Dedifferentiated amniotic fluid mesenchymal stem cell (primary cell): ENCODE results near the gene RGS11.

ENCODE experiments used
- DNase-seq: peaks from one replicate; pipeline ENCODE4 v3.0.0-alpha.2; 2016; ENCODE audit errors: extremely low spot score

The RGS11 gene

GRCh38 chr16:275786-276232 lies at the start of gene RGS11:
Gene RGS11, minus strand, starts transcription at chr16:275944. Its CDS starts 33 bp downstream, at chr16:275911.
- DNase-seq = no peak

DNA sequence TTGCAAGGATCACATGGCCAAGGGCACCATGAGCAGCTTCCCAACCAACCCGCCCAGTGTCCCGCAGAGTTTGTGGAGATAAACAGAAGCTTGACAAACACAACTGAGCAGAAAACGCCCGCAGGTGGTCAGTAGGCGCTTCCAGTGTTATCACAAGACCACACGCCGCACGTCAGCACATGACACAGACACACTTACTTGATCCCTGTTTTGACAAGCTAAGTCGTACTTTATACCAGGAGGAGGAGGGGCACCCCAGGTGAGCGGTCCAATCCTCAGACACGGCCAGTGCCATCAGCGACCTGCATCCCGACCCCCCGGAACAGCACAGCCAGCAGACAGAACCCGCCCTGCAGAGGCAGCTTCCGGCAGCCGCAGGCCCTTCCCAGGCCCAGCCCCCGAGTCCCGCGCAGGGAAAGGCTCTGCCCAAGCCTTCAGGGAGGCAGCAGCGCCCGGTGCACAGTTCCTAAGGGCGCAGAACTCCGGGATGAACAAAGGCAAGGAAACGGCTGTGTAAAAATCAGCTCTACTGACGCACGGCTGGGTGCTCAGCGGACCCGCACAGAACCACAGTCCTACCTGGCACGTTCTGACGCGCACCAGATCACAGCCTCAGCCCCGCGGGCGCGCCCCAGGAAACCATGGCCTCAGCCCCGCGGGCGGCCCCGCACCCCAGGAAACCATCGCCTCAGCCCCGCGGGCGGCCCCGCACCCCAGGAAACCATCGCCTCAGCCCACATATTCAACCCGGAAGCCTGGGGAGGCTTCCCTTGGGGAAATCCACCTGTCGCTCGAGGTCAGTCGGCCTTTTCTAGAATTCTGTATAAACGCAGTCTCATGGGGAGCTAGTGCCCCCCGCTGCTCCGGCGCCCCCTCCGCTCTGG lies 48.9 kb upstream of the RGS11 start:
- DNase-seq = no peak

DNA sequence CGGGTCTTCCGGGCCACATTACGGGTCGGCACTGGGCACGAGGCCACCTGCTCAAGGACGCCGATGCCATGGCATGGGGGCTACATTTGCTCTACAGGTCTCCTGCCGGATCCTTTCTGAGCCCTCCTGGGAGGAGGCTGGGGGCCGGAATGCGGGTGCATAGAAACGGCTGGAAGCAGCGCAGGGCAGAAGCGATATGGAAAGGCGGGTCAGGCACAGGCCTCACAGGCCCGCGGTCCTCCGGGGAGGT lies 48.4 kb upstream of the RGS11 start:
- DNase-seq = no peak

DNA sequence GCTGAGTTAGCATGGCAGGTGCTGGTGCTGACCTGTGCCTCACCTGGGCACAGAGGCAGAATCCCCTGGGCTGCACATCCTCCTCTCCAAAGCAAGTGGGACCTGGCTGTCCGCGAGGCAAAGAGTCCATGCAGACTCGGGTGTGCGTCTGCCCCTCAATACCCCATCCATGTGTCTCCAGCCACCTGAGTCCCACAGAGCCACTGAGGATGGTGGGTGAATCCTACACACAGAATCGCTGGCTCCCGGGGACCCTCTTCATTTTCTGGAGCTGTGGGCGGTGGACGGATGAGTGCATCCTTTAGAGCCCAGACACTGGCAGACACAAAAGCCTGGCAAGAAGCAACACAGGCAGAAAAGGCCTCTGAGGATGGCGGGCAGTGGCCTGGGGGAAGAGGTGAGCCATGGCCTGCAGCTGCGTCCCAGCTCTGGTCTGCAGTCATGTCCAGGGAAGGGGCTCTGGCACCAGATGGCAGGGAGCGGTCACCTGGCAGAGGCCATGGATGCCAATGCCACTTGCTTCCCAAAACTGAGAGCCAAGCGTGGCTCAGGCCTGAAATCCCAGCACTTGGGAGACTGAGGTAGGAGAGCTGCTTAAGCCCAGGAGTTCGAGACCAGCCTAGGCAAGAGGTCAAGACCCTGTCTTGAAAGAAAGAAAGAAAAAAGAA lies 46.9 kb upstream of the RGS11 start:
- DNase-seq = no peak

GRCh38 chr16:321532-321931 lies 45.8 kb upstream of the RGS11 start:
- DNase-seq = no peak

DNA sequence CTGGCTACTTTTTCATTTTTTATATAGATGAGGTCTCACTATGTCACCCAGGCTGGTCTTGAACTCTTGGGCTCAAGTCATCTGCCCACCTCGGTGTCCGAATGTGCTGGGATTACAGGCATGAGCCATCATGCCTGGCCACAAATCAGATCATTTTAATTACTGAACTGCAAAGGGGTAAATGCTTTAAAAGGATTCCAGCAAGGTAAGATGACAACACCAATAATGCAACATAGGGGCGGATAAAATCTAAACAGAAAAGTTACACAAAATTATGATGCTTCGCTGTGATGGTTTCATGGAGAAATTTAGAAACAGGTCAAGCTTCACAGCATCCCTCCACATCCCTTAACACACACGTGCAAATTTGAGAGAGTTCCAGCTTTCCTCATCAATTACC lies 44.5 kb upstream of the RGS11 start:
- DNase-seq = no peak

DNA sequence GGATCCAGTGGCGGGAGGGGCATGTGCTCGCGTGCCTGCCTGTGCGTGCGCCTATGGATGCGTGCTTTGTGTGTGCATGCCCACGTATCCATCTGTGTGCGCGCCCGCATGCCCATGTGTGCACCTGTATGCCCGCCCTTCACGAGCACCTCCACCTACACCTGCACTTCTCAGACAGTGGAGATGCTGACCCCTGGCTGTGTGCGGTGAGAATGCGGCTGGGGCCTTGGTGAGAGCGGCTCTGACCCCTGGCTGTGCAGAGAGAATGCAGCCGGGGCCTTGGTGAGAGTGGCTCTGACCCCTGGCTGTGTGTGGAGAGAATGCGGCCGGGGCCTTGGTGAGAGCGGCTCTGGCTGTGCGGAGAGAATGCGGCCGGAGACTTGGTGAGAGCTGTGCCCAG lies 42.9 kb upstream of the RGS11 start:
- DNase-seq = no peak

- no peak for DNase-seq
These were observed 41.8 kb upstream of the RGS11 start for GRCh38 chr16:317583-317982.

DNA sequence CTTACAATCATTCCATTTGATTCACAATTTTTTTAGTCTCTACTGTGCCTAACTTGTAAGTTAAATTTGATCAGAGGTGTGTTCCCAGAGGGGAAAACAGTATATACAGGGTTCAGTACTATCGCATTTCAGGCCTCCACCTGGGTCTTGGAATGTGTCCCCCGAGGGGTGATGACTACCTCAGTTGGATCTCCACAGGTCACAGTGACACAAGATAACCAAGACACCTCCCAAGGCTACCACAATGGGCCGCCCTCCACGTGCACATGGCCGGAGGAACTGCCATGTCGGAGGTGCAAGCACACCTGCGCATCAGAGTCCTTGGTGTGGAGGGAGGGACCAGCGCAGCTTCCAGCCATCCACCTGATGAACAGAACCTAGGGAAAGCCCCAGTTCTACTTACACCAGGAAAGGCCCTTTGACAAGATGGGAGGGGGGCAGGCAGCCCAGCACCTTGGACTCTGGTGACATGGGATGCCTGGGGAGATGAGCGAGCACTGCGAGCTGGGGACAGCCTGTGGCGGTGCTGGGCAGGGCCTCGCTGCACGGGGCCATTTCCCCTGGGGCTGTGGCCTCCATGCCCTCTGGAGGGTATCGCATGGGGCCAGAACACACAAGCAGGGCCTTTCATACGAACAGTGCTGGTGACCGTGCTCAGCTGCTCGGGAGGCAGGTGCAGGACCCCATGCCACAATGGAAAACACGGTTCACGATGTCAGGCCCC lies 41.2 kb upstream of the RGS11 start:
- DNase-seq = no peak

DNA sequence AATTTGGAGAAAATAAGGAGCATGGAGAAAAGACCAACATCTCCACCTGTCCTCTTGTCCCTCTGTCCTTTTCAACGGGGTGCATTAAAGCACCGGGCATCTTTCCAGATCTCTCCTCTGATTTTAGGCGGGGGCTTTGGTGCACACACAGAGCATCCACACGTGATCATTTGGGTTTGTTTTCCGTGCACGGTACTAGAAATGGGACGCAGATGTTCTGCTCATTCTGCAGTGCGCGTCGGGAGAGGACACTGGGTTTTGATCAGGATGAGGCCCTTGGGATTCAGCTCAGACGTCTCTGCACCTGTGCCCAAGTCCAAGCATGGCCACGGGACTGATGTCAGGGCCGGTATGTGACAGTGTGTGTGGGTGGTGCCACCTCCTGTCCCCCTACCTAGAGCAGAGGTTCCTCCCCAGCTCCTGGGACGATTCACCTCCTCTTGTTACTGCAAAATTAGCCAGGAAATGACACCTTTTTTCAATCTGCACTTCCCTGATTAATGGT lies 39.1 kb upstream of the RGS11 start:
- DNase-seq = no peak

DNA sequence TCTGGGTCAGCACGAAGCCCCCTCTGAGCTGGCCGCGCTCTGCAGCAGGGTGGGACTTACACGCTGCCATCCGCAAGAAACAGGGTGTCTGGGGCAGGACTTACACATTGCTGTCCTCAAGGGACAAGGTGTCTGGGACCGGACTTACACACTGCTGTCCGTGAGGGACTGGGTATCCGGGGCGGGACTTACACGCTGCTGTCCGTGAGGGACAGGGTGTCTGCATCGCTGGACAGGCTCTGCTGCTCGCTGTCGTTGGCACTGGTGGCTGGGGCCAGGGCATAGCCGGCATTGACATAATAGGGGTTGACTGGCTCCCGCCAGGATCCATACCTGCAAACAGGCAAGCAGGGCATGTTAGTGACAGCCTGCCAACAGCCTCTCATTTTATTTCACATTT lies 38.6 kb upstream of the RGS11 start:
- DNase-seq = no peak

DNA sequence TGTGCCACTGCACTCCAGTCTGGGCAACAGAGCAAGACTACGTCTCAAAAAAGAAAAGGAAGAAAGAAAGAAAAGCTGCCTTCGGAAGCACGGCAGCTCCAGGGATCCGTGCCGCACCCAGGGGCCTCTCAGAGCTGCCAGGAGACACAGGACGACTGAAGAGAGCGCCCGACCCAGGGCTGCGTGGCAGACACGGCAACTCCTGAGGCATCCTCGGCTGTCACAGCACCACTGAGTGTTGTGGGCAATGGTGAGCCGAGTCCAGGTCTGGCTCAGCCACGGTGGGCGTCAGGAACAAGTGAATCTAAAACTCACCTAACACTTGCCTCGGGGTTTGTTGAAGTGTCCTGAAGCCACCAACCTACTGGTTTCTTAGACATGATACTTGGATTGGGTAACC lies 36.0 kb upstream of the RGS11 start:
- DNase-seq = no peak

DNA sequence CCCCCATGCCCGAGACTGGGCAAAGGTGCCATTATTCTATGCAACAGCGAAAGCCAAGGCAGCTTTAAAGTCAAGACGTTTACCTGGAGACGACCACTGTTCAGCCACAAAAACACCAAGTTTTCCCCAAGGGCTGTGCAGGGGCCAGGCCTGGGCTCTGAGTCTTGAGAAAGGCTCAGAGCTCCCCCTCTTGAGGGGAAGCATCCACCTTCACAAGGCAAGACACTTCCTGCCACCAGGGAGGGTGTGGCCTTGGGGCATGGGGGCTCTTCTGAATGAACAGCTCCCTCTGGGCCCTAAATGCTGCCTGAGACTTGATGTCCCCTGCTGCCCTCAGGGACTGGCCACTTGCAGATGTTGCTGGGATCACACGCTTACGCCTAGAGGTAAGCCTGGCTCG lies 33.7 kb upstream of the RGS11 start:
- no peak for DNase-seq

DNA sequence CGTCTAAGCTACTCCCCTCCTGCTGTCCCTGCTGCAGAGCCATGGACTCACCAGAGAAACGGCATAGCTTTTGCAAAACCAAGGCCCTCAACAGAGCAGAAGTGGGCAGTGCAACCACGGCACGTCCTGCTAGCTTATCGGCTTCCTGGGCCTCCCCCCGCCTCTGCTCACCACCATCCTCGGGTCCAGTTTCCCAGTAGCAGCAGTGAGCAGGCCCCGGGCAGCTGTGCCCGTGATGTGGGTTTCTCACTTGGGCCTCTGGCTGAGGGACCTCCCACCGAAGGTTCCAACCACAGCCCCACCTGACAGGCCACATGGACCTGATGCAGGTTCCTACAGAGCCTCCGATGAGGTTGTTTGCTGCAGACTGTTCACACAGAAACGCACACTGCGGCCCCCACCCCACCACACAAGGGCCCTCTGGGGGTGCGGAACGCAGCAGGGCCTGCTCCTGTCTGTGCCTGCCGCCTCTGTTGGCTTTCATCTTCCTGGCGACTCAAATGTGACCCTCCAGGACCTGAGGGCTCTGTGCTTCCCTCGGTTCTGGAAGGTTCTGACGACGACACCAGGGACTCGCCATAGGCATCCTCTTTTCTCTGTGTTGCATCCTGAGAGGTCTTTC lies 32.1 kb upstream of the RGS11 start:
- DNase-seq = no peak

DNA sequence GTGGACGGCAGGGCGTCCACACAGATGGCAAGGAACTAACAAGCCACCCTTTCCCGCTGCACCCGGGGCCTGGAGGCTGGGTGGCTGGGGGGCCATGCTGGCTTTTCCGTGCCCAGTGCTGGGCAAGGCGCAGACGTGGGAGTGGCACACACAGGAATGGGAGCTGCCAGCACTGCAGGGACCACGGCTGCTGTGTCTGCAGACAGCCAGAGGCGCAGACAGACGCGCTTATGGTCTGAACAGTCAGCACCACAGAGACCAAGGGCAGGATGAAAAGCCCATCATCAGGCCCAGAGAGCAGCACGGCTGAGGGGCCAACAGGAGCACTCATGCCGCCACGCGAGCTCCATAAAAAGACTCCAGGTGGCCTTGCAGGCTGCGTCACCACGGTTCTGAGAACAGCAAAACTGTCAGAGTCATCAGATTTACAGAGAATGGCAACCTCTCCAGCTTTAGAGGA lies 31.2 kb upstream of the RGS11 start:
- DNase-seq = no peak

GRCh38 chr16:305916-306626 lies 30.3 kb upstream of the RGS11 start:
- DNase-seq = no peak

DNA sequence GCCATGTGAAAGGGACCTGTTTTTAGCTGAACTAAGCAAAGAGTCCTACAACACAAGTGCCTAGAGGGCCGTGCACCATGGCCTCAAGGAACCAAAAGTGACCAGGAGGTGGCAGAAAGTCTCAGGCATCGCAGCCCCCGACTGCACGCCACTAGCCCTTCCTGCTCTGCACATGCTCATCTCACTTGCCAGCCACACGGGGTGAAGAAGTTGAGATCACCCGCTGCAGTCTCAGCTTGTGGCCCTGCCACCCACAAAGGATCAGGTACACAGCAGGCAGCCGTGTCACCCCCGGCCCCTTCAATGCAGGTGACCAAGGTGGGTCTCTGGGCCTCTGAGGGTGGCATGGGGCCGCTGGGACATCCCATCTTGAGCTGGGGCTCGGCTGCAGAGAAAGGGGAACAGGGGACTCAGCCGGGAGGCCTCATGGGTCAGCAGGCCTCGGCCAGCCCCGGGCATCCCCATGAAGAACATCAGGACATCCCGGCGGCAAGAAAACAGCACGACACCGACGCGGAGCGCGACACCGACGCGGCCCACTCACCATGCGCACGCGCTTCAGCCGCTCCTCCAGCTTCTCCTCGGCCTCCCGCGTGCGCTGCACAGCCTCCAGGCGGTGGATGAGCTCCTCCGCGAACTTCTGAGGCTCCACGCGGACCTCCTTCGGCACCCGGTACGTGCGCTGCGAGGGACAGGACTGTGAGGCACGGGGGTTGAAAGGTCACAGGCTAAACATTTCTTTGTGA lies 28.2 kb upstream of the RGS11 start:
- no peak for DNase-seq

DNA sequence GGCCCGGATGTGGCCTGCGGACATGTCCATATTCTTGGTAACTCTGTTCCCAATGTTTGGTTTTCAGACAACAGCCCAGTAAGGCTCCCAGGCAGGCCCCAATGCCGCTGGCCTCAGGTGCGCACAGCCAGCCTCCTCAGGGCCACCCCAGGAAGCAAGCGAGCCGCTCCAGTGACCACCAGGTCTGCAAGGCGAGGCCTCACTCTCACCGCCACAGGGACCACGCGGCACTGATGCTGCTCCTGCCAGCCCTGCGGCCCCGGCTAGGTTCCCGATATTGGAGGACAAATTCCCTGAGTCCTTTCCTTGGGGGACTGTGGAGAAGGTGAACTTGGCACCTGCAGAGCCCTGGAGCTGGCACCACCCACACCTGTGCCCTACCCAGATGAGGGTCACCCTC lies 26.2 kb upstream of the RGS11 start:
- DNase-seq = no peak

GRCh38 chr16:301235-301634 lies 25.5 kb upstream of the RGS11 start:
- DNase-seq = no peak

DNA sequence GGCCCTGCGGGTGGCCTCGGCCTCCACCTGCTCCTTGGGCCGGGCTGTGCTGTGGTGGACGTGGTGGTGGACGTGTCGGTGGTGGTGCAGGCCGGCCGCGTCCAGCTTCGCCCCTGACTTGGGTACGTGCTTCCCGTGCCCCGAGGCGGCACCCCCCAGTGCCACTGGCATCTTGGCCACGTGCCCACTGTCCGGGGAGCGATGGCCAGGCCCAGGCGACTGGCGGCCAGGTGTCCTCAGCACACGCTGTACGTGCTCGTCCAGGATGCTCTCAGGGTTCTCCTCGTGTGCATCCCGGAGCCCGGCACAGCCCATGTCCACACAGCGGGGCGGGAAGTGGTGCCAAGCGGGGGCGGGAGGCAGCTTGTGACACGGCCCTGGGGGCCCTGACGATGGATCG lies 22.1 kb upstream of the RGS11 start:
- no peak for DNase-seq
